Sigmoid colon (tissue), 7 donors: Measurements from ENCODE around the gene SPG7. TPM values are rescaled to one million over a fixed set of nuclear protein-coding genes. Genes with fewer than 3 reads are reported as not detected.

ENCODE experiments used
- DNase-seq: peaks from one replicate; pipeline ENCODE4 v3.0.0-alpha.2; 2019
- H3K27ac ChIP-seq, 4 donors: fragments of 200-600 bp; sonication (generic); one replicate each; pipeline ENCODE4 v1.5.1; 2016 to 2019; ENCODE audit warnings: mild to moderate bottlenecking in 1 of 4
- H3K27me3 ChIP-seq, 3 donors: fragments of 200-600 bp; sonication (generic); one replicate each; pipeline ENCODE4 v1.5.1; 2019; ENCODE audit warnings: mild to moderate bottlenecking in 1 of 3
- H3K36me3 ChIP-seq, 4 donors: fragments of 200-600 bp; sonication (generic); one replicate each; pipeline ENCODE4 v1.5.1; 2016 to 2019
- H3K4me1 ChIP-seq, 4 donors: fragments of 200-600 bp; sonication (generic); one replicate each; pipeline ENCODE4 v1.5.1; 2017 to 2019
- H3K4me3 ChIP-seq, 4 donors: fragments of 200-600 bp; sonication (generic); one replicate each; pipeline ENCODE4 v1.5.1; 2017 to 2019; ENCODE audit warnings: mild to moderate bottlenecking in 2 of 4, moderate library complexity in 1 of 4
- H3K9me3 ChIP-seq, 4 donors: fragments of 200-600 bp in 3 of 4; sonication (generic) in 3 of 4; one replicate each; pipeline versions ENCODE4 v1.5.1 to v1.6.1; 2013 to 2019
- CTCF ChIP-seq, 4 experiments: fragments of 450-650 bp in 3 of 4; fragments of 200-600 bp in 1 of 4; IDR thresholded peaks; one replicate each; pipeline ENCODE4 v1.5.1; 2016 to 2019; ENCODE audit warnings: antibody characterized with exemption in 4 of 4, mild to moderate bottlenecking in 3 of 4, moderate library complexity in 2 of 4
- EP300 ChIP-seq, 4 donors: sonication (generic); formaldehyde crosslinking; IDR thresholded peaks; one replicate each; pipeline ENCODE4 v1.6.1; 2017; ENCODE audit warnings: antibody characterized with exemption in 4 of 4
- POLR2A ChIP-seq, 2 donors: fragments of 450-650 bp; IDR thresholded peaks; one replicate each; pipeline ENCODE4 v1.6.1; 2016; ENCODE audit warnings: antibody characterized with exemption in 2 of 2, mild to moderate bottlenecking in 2 of 2, moderate library complexity in 2 of 2
- POLR2AphosphoS5 ChIP-seq, 4 donors: sonication (generic); formaldehyde crosslinking; IDR thresholded peaks; one replicate each; pipeline ENCODE4 v1.6.1; 2017; ENCODE audit warnings: antibody characterized with exemption in 4 of 4
- WGBS, 2 donors: extraction: QIAGEN DNeasy Blood & Tissue Kit; methylation state at CpG; one replicate each; pipeline ENCODE4 v1.1.7; 2013; 5-methylcytosine and 5-hydroxymethylcytosine counted together
- intact Hi-C: fragments of 100-400 bp; cut with DNase I; formaldehyde crosslinking; loops from one replicate; pipeline ENCODE4 v1.15.1; 2023
- polyA plus RNA-seq, 3 donors: library from polyadenylated mRNA; stranded (reverse); fragments of 200-250 nt; gene quantifications; one replicate each; pipeline ENCODE4 v1.2.3, GENCODE V29; 2013
- total RNA-seq, 4 donors: library from RNA; depleted of rRNA; stranded (reverse); fragments of >200 nt; gene quantifications; one replicate each; pipeline ENCODE4 v1.1.0, GENCODE V29; 2016
- donor health status: healthy with polysubstance abuse.
- donor health status: Bipolar disorder and iron deficiency.
- donor health status: healthy.

The SPG7 gene
- total and polyA plus RNA-seq, 7 donors = 27.7 to 211 (median 75.3) TPM

- peak; percentile 81 for DNase-seq
- peak overlapping the region in 1 of 4 donors; percentile 47 for H3K27ac ChIP-seq
- peaks cover 20 to 61% (median 28%) of the 10 kb centered on the region in 4 donors for H3K36me3 ChIP-seq
- H3K9me3 ChIP-seq = no peaks in the 10 kb centered on the region
- 61 to 70% methylated on average over 34 of the region's 34 CpGs for WGBS, 2 donors
- no peak for TF ChIP-seq POLR2AphosphoS5 (IDR thresholded peaks at IDR 0.05)
- TF ChIP-seq CTCF (IDR thresholded peaks at IDR 0.05) = peak; percentile 24 to 68 (median 56)
- intact Hi-C loops = loop anchor here (5.0 kb wide), 2 partner anchors 50 to 220 kb away; partner anchors contain the start of gene SPG7
- peaks cover 0 to 20% (median 17%) of the 10 kb centered on the region in 4 donors for H3K4me1 ChIP-seq
- no peaks in the 10 kb centered on the region for H3K27me3 ChIP-seq
- H3K4me3 ChIP-seq = no peak overlapping the region
These were observed 48.8 kb downstream of the SPG7 start for GRCh38 chr16:89556750-89557689.

DNA sequence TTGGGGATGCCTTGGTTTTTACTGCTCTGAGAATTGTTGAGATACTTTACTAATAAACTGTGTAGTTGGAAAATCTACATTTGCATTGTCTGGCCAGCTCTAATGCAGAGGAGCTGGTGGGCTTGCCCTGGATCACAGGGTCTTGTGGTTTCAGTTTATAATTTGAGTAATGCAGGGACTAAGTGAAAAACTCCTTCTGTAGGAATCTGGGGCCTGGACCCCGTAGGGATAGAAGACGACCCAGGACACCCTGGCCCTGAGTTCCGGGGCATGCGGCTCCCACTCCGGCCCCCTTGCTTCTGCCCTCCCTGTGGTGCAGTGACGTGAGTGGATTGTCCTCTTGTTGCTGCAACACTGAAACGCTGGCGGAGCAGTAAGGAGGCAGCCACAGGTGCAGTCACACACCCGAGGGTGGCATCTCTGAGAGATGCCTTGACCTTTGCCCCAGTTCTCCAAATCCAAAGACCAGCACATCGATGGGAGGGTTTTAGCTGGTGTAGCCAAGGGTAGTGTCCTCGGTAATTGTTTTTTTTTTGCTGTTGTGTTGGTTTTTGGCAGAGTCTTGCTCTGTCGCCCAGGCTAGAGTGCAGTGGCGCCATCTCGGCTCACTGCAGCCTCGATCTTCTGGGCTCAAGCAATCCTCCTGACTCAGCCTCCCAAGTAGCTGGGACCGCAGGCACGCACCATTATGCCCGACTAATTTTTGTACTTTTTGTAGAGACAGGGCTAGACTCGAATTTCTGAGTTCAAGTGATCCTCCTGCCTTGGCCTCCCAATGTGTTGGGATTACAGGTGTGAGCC lies 49.7 kb downstream of the SPG7 start:
- Histone ChIP-seq H3K27ac (no peak overlapping the region), H3K36me3 (peaks cover 28 to 61% (median 29%) of the 10 kb centered on the region in 4 donors), H3K9me3 (no peaks in the 10 kb centered on the region), H3K4me1 (peaks cover 0 to 28% (median 23%) of the 10 kb centered on the region in 4 donors), H3K27me3 (no peaks in the 10 kb centered on the region), H3K4me3 (no peak overlapping the region)
- intact Hi-C loops = loop anchor here (5.0 kb wide), 2 partner anchors 51 to 221 kb away; partner anchors contain the start of gene SPG7
- no peak for DNase-seq
- 77 to 89% methylated on average over 19 of the region's 19 CpGs for WGBS, 2 donors
- TF ChIP-seq EP300 (IDR thresholded peaks at IDR 0.05) (no peak), POLR2AphosphoS5 (IDR thresholded peaks at IDR 0.05) (no peak), CTCF (IDR thresholded peaks at IDR 0.05) (peak in 1 of 4 experiments; percentile 5), POLR2A (IDR thresholded peaks at IDR 0.05) (no peak)

- peaks cover 0 to 45% (median 34%) of the 10 kb centered on the region in 4 donors for H3K4me1 ChIP-seq
- 0 to 1% methylated on average over 87 of the region's 87 CpGs for WGBS, 2 donors
- intact Hi-C loops = loop anchor here (2.0 to 5.0 kb wide), 3 partner anchors 68 to 320 kb away; partner anchors contain the start of genes ANKRD11, CHMP1A and SPATA33
These were observed 52.4 kb downstream of the SPG7 start, which contains the start of gene RPL13 for GRCh38 chr16:89560378-89561141. Gene RPL13, plus strand, starts transcription at chr16:89560682. Its CDS starts 278 bp downstream, at chr16:89560960.

More at GRCh38 chr16:89560378-89561141, 52.4 kb downstream of the SPG7 start, which contains the start of gene RPL13:
- H3K9me3 ChIP-seq = no peaks in the 10 kb centered on the region
- peak; percentile 98 for DNase-seq
- no peaks in the 10 kb centered on the region for H3K27me3 ChIP-seq
- H3K36me3 ChIP-seq = peaks cover 26 to 56% (median 30%) of the 10 kb centered on the region in 4 donors
- TF ChIP-seq POLR2A (IDR thresholded peaks at IDR 0.05) (peak; percentile 97 to 99), EP300 (IDR thresholded peaks at IDR 0.05) (no peak), CTCF (IDR thresholded peaks at IDR 0.05) (no peak), POLR2AphosphoS5 (IDR thresholded peaks at IDR 0.05) (peak; percentile 97 to 99 (median 98))
- peak within 1 kb of the TSS; percentile 75 to 88 (median 81) for H3K4me3 ChIP-seq
- H3K27ac ChIP-seq = peak within 1 kb of the TSS; percentile 96 to 99 (median 98)
